GM23338 (cell line): ENCODE results near the gene GPA33. TPM values are rescaled to one million over a fixed set of nuclear protein-coding genes. Genes with fewer than 3 reads are reported as not detected.

Source experiments
- ATAC-seq: fragments of 200-7000 bp; cut with Tn5 transposase; 3 replicates; pipeline ENCODE4 v1.9.1; 2020
- DNase-seq: peaks from one replicate; pipeline ENCODE4 v3.0.0-alpha.2; 2015; ENCODE audit warnings: low spot score
- H2AFZ ChIP-seq: fragments of 200-600 bp; sonication (generic); 2 replicates; pipeline ENCODE4 v1.8.0; 2016; ENCODE audit warnings: antibody characterized with exemption, mild to moderate bottlenecking, moderate library complexity
- H3F3A ChIP-seq: fragments of 200-600 bp; sonication (generic); replicated peaks from 2 replicates; pipeline ENCODE4 v1.8.0; 2017; ENCODE audit warnings: antibody characterized with exemption, mixed run types, low read depth
- H3K27ac ChIP-seq: fragments of 200-600 bp; sonication (generic); 2 replicates; pipeline ENCODE4 v1.6.1; 2016; ENCODE audit warnings: low read depth
- H3K27me3 ChIP-seq: fragments of 200-600 bp; sonication (generic); 2 replicates; pipeline ENCODE4 v1.8.0; 2016; ENCODE audit warnings: mild to moderate bottlenecking, mixed run types, moderate library complexity; ENCODE audit not compliant: insufficient read depth
- H3K36me3 ChIP-seq: fragments of 200-600 bp; sonication (generic); 2 replicates; pipeline ENCODE4 v1.8.0; 2016; ENCODE audit warnings: mild to moderate bottlenecking; ENCODE audit not compliant: insufficient read depth
- H3K4me1 ChIP-seq: fragments of 200-600 bp; sonication (generic); 2 replicates; pipeline ENCODE4 v1.8.0; 2016; ENCODE audit warnings: mild to moderate bottlenecking, moderate library complexity; ENCODE audit not compliant: insufficient read depth
- H3K4me2 ChIP-seq: fragments of 200-600 bp; sonication (generic); 2 replicates; pipeline ENCODE4 v1.7.1; 2017; ENCODE audit warnings: mixed run types
- H3K4me3 ChIP-seq: fragments of 200-600 bp; sonication (generic); 2 replicates; pipeline ENCODE4 v1.6.1; 2016; ENCODE audit warnings: mixed run types
- H3K79me2 ChIP-seq: fragments of 200-600 bp; sonication (generic); replicated peaks from 2 replicates; pipeline ENCODE4 v1.8.0; 2017; ENCODE audit warnings: mild to moderate bottlenecking; ENCODE audit not compliant: insufficient read depth
- H3K9me2 ChIP-seq: fragments of 200-600 bp; sonication (generic); 2 replicates; pipeline ENCODE4 v1.8.0; 2017; ENCODE audit not compliant: insufficient read depth
- H4K20me1 ChIP-seq: fragments of 200-600 bp; sonication (generic); replicated peaks from 2 replicates; pipeline ENCODE4 v1.8.0; 2017; ENCODE audit warnings: mild to moderate bottlenecking; ENCODE audit not compliant: insufficient read depth
- H3K27ac Mint-ChIP-seq: 2 replicates; pipeline ENCODE4 v1.8.0; 2020; ENCODE audit warnings: inconsistent platforms, mild to moderate bottlenecking, moderate library complexity, mixed read lengths
- H3K27me3 Mint-ChIP-seq: 3 replicates; pipeline ENCODE4 v1.8.0; 2022; ENCODE audit warnings: low read depth, mild to moderate bottlenecking, moderate library complexity, mixed read lengths, inconsistent platforms; ENCODE audit not compliant: insufficient read depth, poor library complexity
- H3K36me3 Mint-ChIP-seq: 3 replicates; pipeline ENCODE4 v1.8.0; 2021; ENCODE audit warnings: low read depth, mild to moderate bottlenecking, inconsistent platforms, moderate library complexity, mixed read lengths
- H3K4me1 Mint-ChIP-seq: 3 replicates; pipeline ENCODE4 v1.8.0; 2020; ENCODE audit warnings: mild to moderate bottlenecking, inconsistent platforms, mixed read lengths
- H3K4me3 Mint-ChIP-seq: 3 replicates; pipeline ENCODE4 v1.8.0; 2021; ENCODE audit warnings: moderate library complexity, mild to moderate bottlenecking, inconsistent platforms, mixed read lengths
- H3K9me3 Mint-ChIP-seq: 3 replicates; pipeline ENCODE4 v1.8.0; 2020; ENCODE audit warnings: moderate library complexity, mild to moderate bottlenecking, inconsistent platforms, mixed read lengths
- ETS1 ChIP-seq: IDR thresholded peaks from 2 replicates; pipeline ENCODE4 v1.6.1; 2016; ENCODE audit warnings: antibody characterized with exemption
- JUNB ChIP-seq: IDR thresholded peaks from one replicate; pipeline ENCODE4 v1.6.1; 2016; ENCODE audit warnings: antibody characterized with exemption; ENCODE audit not compliant: unreplicated experiment
- POLR2AphosphoS5 ChIP-seq: IDR thresholded peaks from 2 replicates; pipeline ENCODE4 v1.6.1; 2016; ENCODE audit warnings: antibody characterized with exemption, low read depth
- ZNF331 ChIP-seq: fragments of 250-450 bp; sonication (Bioruptor Pico); IDR thresholded peaks from 2 replicates; pipeline ENCODE4 v1.5.0; 2020; ENCODE audit warnings: low read depth, mild to moderate bottlenecking, moderate library complexity
- ZNF462 ChIP-seq: fragments of 250-450 bp; sonication (Bioruptor Pico); IDR thresholded peaks from 2 replicates; pipeline ENCODE4 v1.5.0; 2020; ENCODE audit warnings: mild to moderate bottlenecking, moderate library complexity
- polyA plus RNA-seq: library from polyadenylated mRNA; unstranded; fragments of >200 nt; fragmentation: Nextera tagmentation; extraction: Ambion mirVana; gene quantifications from 2 replicates; pipeline ENCODE4 v1.2.1, GENCODE V29; 2016
- total RNA-seq: library from RNA; depleted of rRNA; stranded (reverse); fragments of >200 nt; shearing (Covaris generic); gene quantifications from 2 replicates; pipeline ENCODE4 v1.2.3, GENCODE V29; 2014

GPA33 gene
- total and polyA plus RNA-seq, 2 experiments from 2014 or later = 0.10 to 0.28 TPM

- Mint-ChIP-seq H3K27ac (no peak overlapping the region), H3K27me3 (peaks cover 2% of the 10 kb centered on the region), H3K9me3 (no peaks in the 10 kb centered on the region; the same call in 2 of the 3 replicates), H3K36me3 (no peaks in the 10 kb centered on the region), H3K4me1 (peaks cover 34% of the 10 kb centered on the region), H3K4me3 (no peak overlapping the region)
- no peak overlapping the region for H3K4me3 ChIP-seq
- no peak overlapping the region for H3K27ac ChIP-seq
- DNase-seq = no peak
- H3K4me1 ChIP-seq = peaks cover 30% of the 10 kb centered on the region
- no peak overlapping the region for H2AFZ ChIP-seq
- no peaks in the 10 kb centered on the region for H3K79me2 ChIP-seq
- H3K9me2 ChIP-seq = peaks cover 6% of the 10 kb centered on the region; the same call in 1 of the 2 replicates
- H3K4me2 ChIP-seq = no peak overlapping the region
- H3K27me3 ChIP-seq = no peaks in the 10 kb centered on the region
- no peaks in the 10 kb centered on the region; the same call in 1 of the 2 replicates for H3K36me3 ChIP-seq
- no peaks in the 10 kb centered on the region for H4K20me1 ChIP-seq
- TF ChIP-seq ETS1 (no peak), JUNB (no peak)
- no peaks in the 10 kb centered on the region for H3F3A ChIP-seq
- ATAC-seq = no peak
Measured at GRCh38 chr1:167101754-167102153, 11.6 kb upstream of the GPA33 start.

GRCh38 chr1:167100730-167101129 is 10.6 kb upstream of the GPA33 start:
- no peak overlapping the region for H3K27ac Mint-ChIP-seq
- Histone ChIP-seq H3K9me2 (peaks cover 6% of the 10 kb centered on the region; the same call in 1 of the 2 replicates), H3K27ac (no peak overlapping the region), H3K36me3 (no peaks in the 10 kb centered on the region; the same call in 1 of the 2 replicates), H3F3A (no peaks in the 10 kb centered on the region), H2AFZ (peak overlapping the region; percentile 29; the same call in 1 of the 2 replicates), H3K27me3 (no peaks in the 10 kb centered on the region), H3K4me3 (no peak overlapping the region), H3K4me1 (peaks cover 30% of the 10 kb centered on the region), H3K4me2 (no peak overlapping the region), H3K79me2 (no peaks in the 10 kb centered on the region), H4K20me1 (no peaks in the 10 kb centered on the region)
- no peak overlapping the region for H3K4me3 Mint-ChIP-seq
- DNase-seq (no peak), ATAC-seq (no peak)
- TF ChIP-seq ZNF331 (CRISPR knock-in tag) = no peak
- TF ChIP-seq ZNF462 (CRISPR knock-in tag) = no peak
- TF ChIP-seq POLR2AphosphoS5 = no peak
- TF ChIP-seq ETS1 = no peak
- peaks cover 2% of the 10 kb centered on the region for H3K27me3 Mint-ChIP-seq
- no peaks in the 10 kb centered on the region; the same call in 2 of the 3 replicates for H3K9me3 Mint-ChIP-seq
- no peaks in the 10 kb centered on the region for H3K36me3 Mint-ChIP-seq
- H3K4me1 Mint-ChIP-seq = peaks cover 29% of the 10 kb centered on the region
